ENCODE results near the gene MAST2. TPM values are rescaled to one million over a fixed set of nuclear protein-coding genes. Genes with fewer than 3 reads are reported as not detected.

The MAST2 gene
- polyA plus RNA-seq, 4 donors: 30.0 to 67.3 (median 38.3) TPM

Other genes starting within 250 kb of the MAST2 start
- 100 to 1,000 TPM; 233 to 360 (median 319) TPM for gene NASP, start 219.6 kb upstream of the MAST2 start, polyA plus RNA-seq (ENCODE audit: insufficient read length in 4 of 4)
- 1 to 10 TPM in 3 of 4 donors, under 1 TPM in 1; 0.77 to 2.0 (median 1.3) TPM for gene CCDC17, start 179.6 kb upstream of the MAST2 start, polyA plus RNA-seq (ENCODE audit: insufficient read length in 4 of 4)
- 100 to 1,000 TPM in 3 of 4 donors, 10 to 100 TPM in 1; 71.4 to 127 (median 115) TPM for gene GPBP1L1, start 117.1 kb upstream of the MAST2 start, polyA plus RNA-seq (ENCODE audit: insufficient read length in 4 of 4)
- gene TMEM69, start 115.4 kb upstream of the MAST2 start, polyA plus RNA-seq (ENCODE audit: insufficient read length in 4 of 4): 10 to 100 TPM; 42.8 to 60.2 (median 53.1) TPM
- 10 to 100 TPM; 27.4 to 32.0 (median 31.3) TPM for gene IPP, start 53.0 kb upstream of the MAST2 start, polyA plus RNA-seq (ENCODE audit: insufficient read length in 4 of 4)

Measured in left renal pelvis (tissue), 4 donors.